C4-2B (cell line): Measurements from ENCODE around the gene CCDC97.

Experiments
- CTCF ChIP-seq: fragments of 450-650 bp; conservative IDR thresholded peaks from 2 replicates; pipeline ENCODE4 v1.5.1; 2017; ENCODE audit warnings: mild to moderate bottlenecking
- ZFX ChIP-seq: fragments of 450-650 bp; IDR thresholded peaks from 2 replicates; pipeline ENCODE4 v1.6.1; 2017

- TF ChIP-seq CTCF, result no peak
- TF ChIP-seq ZFX, result no peak
These were observed 22.5 kb downstream of the CCDC97 start for GRCh38 chr19:41332468-41332867.
